CD1c-positive myeloid dendritic cell (primary cell): ENCODE data around the gene CDK14.

Experiments used
- DNase-seq: peaks from one replicate; pipeline ENCODE4 v3.0.0-alpha.2; 2016; ENCODE audit errors: extremely low spot score

The CDK14 gene

GRCh38 chr7:90595801-90596670, at the start of gene CDK14:
Gene CDK14, plus strand, starts transcription at chr7:90596321. Its CDS starts 307 bp downstream, at chr7:90596628.
- peak; percentile 95 for DNase-seq

GRCh38 chr7:90551036-90551435, 45.1 kb upstream of the CDK14 start:
- DNase-seq, result no peak

GRCh38 chr7:90552521-90552920, 43.6 kb upstream of the CDK14 start:
- DNase-seq, result peak; percentile 43

- DNase-seq, result no peak
Measured at GRCh38 chr7:90560730-90561129, 35.4 kb upstream of the CDK14 start.

GRCh38 chr7:90563286-90563685, 32.8 kb upstream of the CDK14 start:
- no peak for DNase-seq

GRCh38 chr7:90564455-90564854, 31.7 kb upstream of the CDK14 start:
- no peak for DNase-seq

GRCh38 chr7:90568213-90568612, 27.9 kb upstream of the CDK14 start:
- DNase-seq, result peak; percentile 67

- DNase-seq, result no peak
Measured at GRCh38 chr7:90569368-90569767, 26.8 kb upstream of the CDK14 start.

GRCh38 chr7:90570373-90570959, 25.7 kb upstream of the CDK14 start:
- DNase-seq, result no peak

- DNase-seq, result no peak
Measured at GRCh38 chr7:90574146-90574819, 21.8 kb upstream of the CDK14 start.

- DNase-seq, result no peak
Measured at GRCh38 chr7:90574820-90575187, 21.3 kb upstream of the CDK14 start.

- DNase-seq, result peak; percentile 24
Measured at GRCh38 chr7:90579181-90579688, 16.9 kb upstream of the CDK14 start.

GRCh38 chr7:90580051-90580450, 16.1 kb upstream of the CDK14 start:
- DNase-seq, result no peak

- peak; percentile 33 for DNase-seq
Measured at GRCh38 chr7:90582164-90582563, 14.0 kb upstream of the CDK14 start.

GRCh38 chr7:90584378-90584777, 11.7 kb upstream of the CDK14 start:
- no peak for DNase-seq

GRCh38 chr7:90586091-90586490, 10.0 kb upstream of the CDK14 start:
- DNase-seq, result no peak

- DNase-seq, result no peak
Measured at GRCh38 chr7:90587766-90588165, 8.4 kb upstream of the CDK14 start.

- no peak for DNase-seq
Measured at GRCh38 chr7:90592033-90592432, 4.1 kb upstream of the CDK14 start.

GRCh38 chr7:90593205-90593604, 2.9 kb upstream of the CDK14 start:
- no peak for DNase-seq

GRCh38 chr7:90594751-90595317, 1.3 kb upstream of the CDK14 start:
- peak; percentile 8 for DNase-seq

GRCh38 chr7:90595342-90595800, 750 bp upstream of the CDK14 start:
- no peak for DNase-seq
